Breast epithelium (tissue), 3 donors: ENCODE results near the gene WWOX.

Source experiments
- POLR2A ChIP-seq: fragments of 450-650 bp; IDR thresholded peaks from one replicate; pipeline ENCODE4 v1.6.1; 2016; ENCODE audit warnings: antibody characterized with exemption, mild to moderate bottlenecking, moderate library complexity
- POLR2AphosphoS5 ChIP-seq, 3 donors: sonication (generic); formaldehyde crosslinking; IDR thresholded peaks; one replicate each; pipeline ENCODE4 v1.6.1; 2017; ENCODE audit warnings: antibody characterized with exemption in 3 of 3
- TF ChIP-seq, protein P1 (sequence below), 3 donors: fragments of 450-650 bp; IDR thresholded peaks; one replicate each; pipeline ENCODE4 v1.5.1; 2016 to 2017; ENCODE audit warnings: antibody characterized with exemption in 3 of 3, mild to moderate bottlenecking in 3 of 3, moderate library complexity in 3 of 3

DNA sequence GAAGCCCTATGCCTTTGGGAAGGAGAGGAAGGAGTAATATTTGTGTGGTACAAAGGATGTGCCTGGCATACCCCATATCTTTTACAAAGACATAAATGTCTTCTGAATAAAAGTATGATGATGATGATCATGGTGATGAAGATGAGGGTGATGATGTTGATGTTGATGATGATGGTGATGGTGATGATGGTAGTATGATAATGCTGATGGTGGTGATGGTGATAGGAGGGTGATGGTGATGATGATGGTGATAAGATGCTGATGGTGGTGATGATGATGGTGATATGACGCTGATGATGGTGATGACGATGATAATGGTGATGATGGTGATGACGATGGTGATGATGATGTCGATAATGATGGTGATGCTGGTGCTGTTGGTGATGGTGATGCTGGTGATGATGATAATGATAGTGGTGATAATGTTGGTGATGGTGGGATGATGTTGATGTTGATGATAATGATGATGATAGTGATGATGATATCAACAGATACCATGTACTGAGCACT is 684.2 kb downstream of the WWOX start:
- TF ChIP-seq POLR2A (no peak), POLR2AphosphoS5 (IDR thresholded peaks at IDR 0.05) (no peak)
- TF ChIP-seq, protein P1, sequence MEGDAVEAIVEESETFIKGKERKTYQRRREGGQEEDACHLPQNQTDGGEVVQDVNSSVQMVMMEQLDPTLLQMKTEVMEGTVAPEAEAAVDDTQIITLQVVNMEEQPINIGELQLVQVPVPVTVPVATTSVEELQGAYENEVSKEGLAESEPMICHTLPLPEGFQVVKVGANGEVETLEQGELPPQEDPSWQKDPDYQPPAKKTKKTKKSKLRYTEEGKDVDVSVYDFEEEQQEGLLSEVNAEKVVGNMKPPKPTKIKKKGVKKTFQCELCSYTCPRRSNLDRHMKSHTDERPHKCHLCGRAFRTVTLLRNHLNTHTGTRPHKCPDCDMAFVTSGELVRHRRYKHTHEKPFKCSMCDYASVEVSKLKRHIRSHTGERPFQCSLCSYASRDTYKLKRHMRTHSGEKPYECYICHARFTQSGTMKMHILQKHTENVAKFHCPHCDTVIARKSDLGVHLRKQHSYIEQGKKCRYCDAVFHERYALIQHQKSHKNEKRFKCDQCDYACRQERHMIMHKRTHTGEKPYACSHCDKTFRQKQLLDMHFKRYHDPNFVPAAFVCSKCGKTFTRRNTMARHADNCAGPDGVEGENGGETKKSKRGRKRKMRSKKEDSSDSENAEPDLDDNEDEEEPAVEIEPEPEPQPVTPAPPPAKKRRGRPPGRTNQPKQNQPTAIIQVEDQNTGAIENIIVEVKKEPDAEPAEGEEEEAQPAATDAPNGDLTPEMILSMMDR (IDR thresholded peaks at IDR 0.05): no peak
